Gastroesophageal sphincter (tissue), 4 donors: ENCODE data around the gene TAF13. TPM values are rescaled to one million over a fixed set of nuclear protein-coding genes. Genes with fewer than 3 reads are reported as not detected.
A peak's percentile ranks its signal among the peaks of the same experiment; 100 is the strongest.

Experiments used
- ATAC-seq: fragments of 150-250 bp; one replicate; pipeline ENCODE4 v1.9.1; 2016; ENCODE audit warnings: mild to moderate bottlenecking, moderate library complexity
- H3K27ac ChIP-seq, 4 donors: fragments of 200-600 bp; sonication (generic) in 3 of 4; 1 replicate in 3 of 4; 2 replicates in 1 of 4; pipeline ENCODE4 v1.5.1; 2016 to 2019
- H3K27me3 ChIP-seq: fragments of 200-600 bp; sonication (generic); one replicate; pipeline ENCODE4 v1.5.1; 2019
- H3K36me3 ChIP-seq, 2 donors: fragments of 200-600 bp; sonication (generic); one replicate each; pipeline ENCODE4 v1.5.1; 2019; ENCODE audit warnings: control low read depth in 1 of 2
- H3K4me1 ChIP-seq, 3 donors: fragments of 200-600 bp; sonication (generic); 1 replicate in 2 of 3; 2 replicates in 1 of 3; pipeline ENCODE4 v1.5.1; 2016 to 2019; ENCODE audit warnings: control low read depth in 2 of 3
- H3K4me3 ChIP-seq, 2 donors: fragments of 200-600 bp; sonication (generic); one replicate each; pipeline ENCODE4 v1.5.1; 2019; ENCODE audit warnings: mild to moderate bottlenecking in 1 of 2, moderate library complexity in 1 of 2
- H3K9me3 ChIP-seq, 3 donors: fragments of 200-600 bp; sonication (generic); one replicate each; pipeline ENCODE4 v1.5.1; 2017 to 2019; ENCODE audit warnings: control low read depth in 2 of 3
- CTCF ChIP-seq, 4 experiments: fragments of 200-600 bp in 2 of 4; fragments of 450-650 bp in 2 of 4; sonication (generic) in 1 of 4; IDR thresholded peaks; one replicate each; pipeline ENCODE4 v1.5.1; 2017 to 2019; ENCODE audit warnings: antibody characterized with exemption in 4 of 4, mild to moderate bottlenecking in 2 of 4, moderate library complexity in 2 of 4
- EP300 ChIP-seq: sonication (generic); formaldehyde crosslinking; IDR thresholded peaks from one replicate; pipeline ENCODE4 v1.6.1; 2017; ENCODE audit warnings: antibody characterized with exemption, mild to moderate bottlenecking
- POLR2A ChIP-seq, 2 donors: fragments of 450-650 bp; IDR thresholded peaks; one replicate each; pipeline ENCODE4 v1.6.1; 2017; ENCODE audit warnings: antibody characterized with exemption in 2 of 2, mild to moderate bottlenecking in 2 of 2, moderate library complexity in 1 of 2
- POLR2AphosphoS5 ChIP-seq: sonication (generic); formaldehyde crosslinking; IDR thresholded peaks from one replicate; pipeline ENCODE4 v1.6.1; 2017; ENCODE audit warnings: antibody characterized with exemption
- WGBS, 2 donors: methylation state at CpG; one replicate each; pipeline ENCODE4 v1.1.5; 2018; ENCODE audit warnings: low coverage in 1 of 2; 5-methylcytosine and 5-hydroxymethylcytosine counted together
- total RNA-seq, 4 donors: library from RNA; depleted of rRNA; stranded (reverse); fragments of >200 nt; gene quantifications; one replicate each; pipeline ENCODE4 v1.1.0, GENCODE V29; 2016

TAF13 gene
- total RNA-seq, 4 donors from 2014 or later: 54.8 to 73.1 (median 59.1) TPM

GRCh38 chr1:109094377-109094803 is 18.6 kb upstream of the TAF13 start:
- peak overlapping the region; percentile 22 to 97 (median 75) for H3K27ac ChIP-seq
- ATAC-seq: no peak
- WGBS, 2 donors: 34 to 53% methylated on average over 6 to 7 of the region's 7 CpGs
- TF ChIP-seq EP300: no peak
- no peak for TF ChIP-seq POLR2A (IDR thresholded peaks at IDR 0.05)
- peak; percentile 84 for TF ChIP-seq POLR2AphosphoS5
- no peak for TF ChIP-seq CTCF (IDR thresholded peaks at IDR 0.05)
- peaks cover 6 to 62% (median 9%) of the 10 kb centered on the region in 3 donors for H3K4me1 ChIP-seq
- no peak overlapping the region for H3K4me3 ChIP-seq
- H3K36me3 ChIP-seq: peaks cover 0 to 35% of the 10 kb centered on the region in 2 donors
- no peaks in the 10 kb centered on the region for H3K9me3 ChIP-seq
- no peaks in the 10 kb centered on the region for H3K27me3 ChIP-seq

- Histone ChIP-seq H3K36me3 (peaks cover 0 to 33% of the 10 kb centered on the region in 2 donors), H3K9me3 (no peaks in the 10 kb centered on the region), H3K27me3 (no peaks in the 10 kb centered on the region), H3K27ac (peak overlapping the region; percentile 95 to 99 (median 98)), H3K4me3 (peak overlapping the region; percentile 83 to 86), H3K4me1 (peaks cover 6 to 69% (median 8%) of the 10 kb centered on the region in 3 donors)
- no peak for ATAC-seq
- TF ChIP-seq EP300 (no peak), CTCF (IDR thresholded peaks at IDR 0.05) (no peak), POLR2A (IDR thresholded peaks at IDR 0.05) (no peak), POLR2AphosphoS5 (no peak)
- WGBS, 2 donors: 0 to 13% methylated on average over 1 of the region's 1 CpG
Observed at GRCh38 chr1:109091839-109092193, 16.0 kb upstream of the TAF13 start.

GRCh38 chr1:109091078-109091838 is 15.5 kb upstream of the TAF13 start:
- Histone ChIP-seq H3K27ac (peak overlapping the region; percentile 95 to 99 (median 98)), H3K9me3 (no peaks in the 10 kb centered on the region), H3K4me1 (peaks cover 6 to 64% (median 8%) of the 10 kb centered on the region in 3 donors), H3K27me3 (no peaks in the 10 kb centered on the region), H3K4me3 (peak overlapping the region; percentile 83 to 86), H3K36me3 (peaks cover 0 to 28% of the 10 kb centered on the region in 2 donors)
- 1% methylated on average over 9 of the region's 13 CpGs for WGBS, 2 donors
- peak; percentile 73 for ATAC-seq
- TF ChIP-seq POLR2AphosphoS5: no peak
- TF ChIP-seq CTCF (IDR thresholded peaks at IDR 0.05): no peak
- TF ChIP-seq EP300: no peak
- TF ChIP-seq POLR2A (IDR thresholded peaks at IDR 0.05): no peak

- TF ChIP-seq POLR2AphosphoS5: peak; percentile 95
- peak in 1 of 4 experiments; percentile 11 for TF ChIP-seq CTCF (IDR thresholded peaks at IDR 0.05)
- TF ChIP-seq POLR2A (IDR thresholded peaks at IDR 0.05): peak; percentile 66 to 74
- no peak for TF ChIP-seq EP300
- Histone ChIP-seq H3K27ac (peak within 1 kb of the TSS; percentile 95 to 99 (median 98)), H3K27me3 (no peaks in the 10 kb centered on the region), H3K9me3 (no peaks in the 10 kb centered on the region), H3K36me3 (peaks cover 0 to 22% of the 10 kb centered on the region in 2 donors), H3K4me1 (peaks cover 6 to 60% (median 8%) of the 10 kb centered on the region in 3 donors), H3K4me3 (peak within 1 kb of the TSS; percentile 83 to 86)
- WGBS, 2 donors: 24 to 29% methylated on average over 8 to 14 of the region's 67 CpGs
- ATAC-seq: peak; percentile 95
Observed at GRCh38 chr1:109090196-109091077, 14.6 kb upstream of the TAF13 start, which contains the start of gene TMEM167B. Gene TMEM167B, plus strand, starts transcription at chr1:109090764. Its CDS starts 109 bp downstream, at chr1:109090873.
